AG04450 (cell line): ENCODE results near the gene DNAJC3. TPM values are rescaled to one million over a fixed set of nuclear protein-coding genes. Genes with fewer than 3 reads are reported as not detected.
A peak's percentile ranks its signal among the peaks of the same experiment; 100 is the strongest.

Experiments used
- CTCF ChIA-PET: fragments of 300-600, 350-600 bp; formaldehyde crosslinking; extraction: SDS; loops from one replicate; lab custom pipeline; 2022; ENCODE audit warnings: antibody characterized with exemption, inconsistent platforms; lab: Charles Lee
- POLR2A ChIA-PET: fragments of 350-600 bp; formaldehyde crosslinking; extraction: SDS; loops from one replicate; lab custom pipeline; 2021; ENCODE audit warnings: antibody characterized with exemption, inconsistent platforms; lab: Yijun Ruan, JAX
- DNase-seq: peaks from one replicate; pipeline ENCODE4 v3.0.0-alpha.2; 2011; ENCODE audit warnings: low read depth, low spot score
- H3K27ac ChIP-seq: one replicate; pipeline ENCODE4 v1.5.1; 2012; ENCODE audit warnings: low read depth, low read length, control low read depth
- H3K27me3 ChIP-seq: one replicate; pipeline ENCODE4 v1.6.0; 2012; ENCODE audit warnings: low read length; ENCODE audit not compliant: control insufficient read depth, insufficient read depth
- H3K4me3 ChIP-seq: 2 replicates; pipeline ENCODE4 v1.5.1; 2011; ENCODE audit warnings: mild to moderate bottlenecking, low read depth, low read length, control low read depth
- H3K9me3 ChIP-seq: 2 replicates; pipeline ENCODE4 v1.5.1; 2012; ENCODE audit warnings: low read length; ENCODE audit not compliant: control insufficient read depth, insufficient read depth
- polyA plus RNA-seq: library from polyadenylated mRNA; depleted of rRNA; stranded (reverse); fragments of >200 nt; gene quantifications from 2 replicates; pipeline ENCODE4 v1.2.3, GENCODE V29; 2011
- TF ChIP-seq, protein P1 (sequence below): IDR thresholded peaks from 2 replicates; pipeline ENCODE4 v1.5.1; 2011; ENCODE audit warnings: low read depth, low read length, control low read depth, inconsistent platforms

Gene DNAJC3
- polyA plus RNA-seq, 1 experiment: 30.2 TPM

DNA sequence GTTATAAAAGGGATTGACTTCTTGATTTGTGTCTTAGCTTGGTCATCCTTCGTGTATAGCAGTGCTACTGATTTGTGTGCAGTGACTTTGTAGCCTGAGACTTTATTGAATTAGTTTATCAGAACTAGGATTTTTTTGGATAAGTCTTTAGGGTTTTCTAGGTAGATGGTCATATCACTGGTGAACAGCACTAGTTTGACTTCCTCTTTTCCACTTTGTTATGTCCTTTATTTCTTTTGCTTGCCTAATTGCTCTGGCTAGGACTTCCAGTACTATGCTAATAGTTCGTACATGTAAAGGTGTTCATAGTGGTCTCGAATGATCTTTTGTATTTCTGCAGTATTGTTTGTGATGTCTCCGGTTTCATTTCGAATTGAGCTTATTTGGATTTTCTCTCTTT lies 145.4 kb downstream of the DNAJC3 start:
- DNase-seq: no peak
- POLR2A ChIA-PET: no interaction called here
- TF ChIP-seq, protein P1, sequence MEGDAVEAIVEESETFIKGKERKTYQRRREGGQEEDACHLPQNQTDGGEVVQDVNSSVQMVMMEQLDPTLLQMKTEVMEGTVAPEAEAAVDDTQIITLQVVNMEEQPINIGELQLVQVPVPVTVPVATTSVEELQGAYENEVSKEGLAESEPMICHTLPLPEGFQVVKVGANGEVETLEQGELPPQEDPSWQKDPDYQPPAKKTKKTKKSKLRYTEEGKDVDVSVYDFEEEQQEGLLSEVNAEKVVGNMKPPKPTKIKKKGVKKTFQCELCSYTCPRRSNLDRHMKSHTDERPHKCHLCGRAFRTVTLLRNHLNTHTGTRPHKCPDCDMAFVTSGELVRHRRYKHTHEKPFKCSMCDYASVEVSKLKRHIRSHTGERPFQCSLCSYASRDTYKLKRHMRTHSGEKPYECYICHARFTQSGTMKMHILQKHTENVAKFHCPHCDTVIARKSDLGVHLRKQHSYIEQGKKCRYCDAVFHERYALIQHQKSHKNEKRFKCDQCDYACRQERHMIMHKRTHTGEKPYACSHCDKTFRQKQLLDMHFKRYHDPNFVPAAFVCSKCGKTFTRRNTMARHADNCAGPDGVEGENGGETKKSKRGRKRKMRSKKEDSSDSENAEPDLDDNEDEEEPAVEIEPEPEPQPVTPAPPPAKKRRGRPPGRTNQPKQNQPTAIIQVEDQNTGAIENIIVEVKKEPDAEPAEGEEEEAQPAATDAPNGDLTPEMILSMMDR: no peak
- Histone ChIP-seq H3K27ac (no peak overlapping the region), H3K9me3 (no peaks in the 10 kb centered on the region), H3K4me3 (no peak overlapping the region), H3K27me3 (no peaks in the 10 kb centered on the region)
- CTCF ChIA-PET: interaction anchor here (3.4 to 9.9 kb wide), 2 partner anchors 11 to 198 kb away, joined by 13 to 99 read pairs; no protein-coding TSS in a partner anchor

DNA sequence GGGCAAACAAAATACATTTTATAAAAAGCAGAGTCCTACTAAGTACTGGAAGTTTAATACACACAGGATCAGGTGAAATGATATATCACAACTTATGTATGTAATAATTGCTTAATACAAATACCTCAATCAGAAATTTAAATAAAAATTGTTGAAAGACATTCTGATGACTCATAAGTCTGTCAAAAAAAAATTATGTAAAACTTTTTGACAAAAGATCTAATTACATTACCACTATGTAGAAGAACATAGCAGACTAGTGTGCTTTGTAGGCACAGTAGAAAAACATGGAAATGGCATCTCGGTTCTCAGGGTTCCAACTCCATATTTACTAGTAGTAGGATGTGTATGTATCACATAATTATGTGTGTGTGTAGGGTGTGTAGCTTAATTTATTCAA lies 156.2 kb downstream of the DNAJC3 start:
- ChIA-PET CTCF (interaction anchor here (0.8 to 6.8 kb wide), 58 partner anchors 11 to 428 kb away, joined by 3 to 266 read pairs (median 7); partner anchors contain the start of gene DZIP1), POLR2A (interaction anchor here (1.3 kb wide), 1 partner anchor 157 kb away, joined by 5 read pairs; no protein-coding TSS in a partner anchor)
- DNase-seq: no peak

DNA sequence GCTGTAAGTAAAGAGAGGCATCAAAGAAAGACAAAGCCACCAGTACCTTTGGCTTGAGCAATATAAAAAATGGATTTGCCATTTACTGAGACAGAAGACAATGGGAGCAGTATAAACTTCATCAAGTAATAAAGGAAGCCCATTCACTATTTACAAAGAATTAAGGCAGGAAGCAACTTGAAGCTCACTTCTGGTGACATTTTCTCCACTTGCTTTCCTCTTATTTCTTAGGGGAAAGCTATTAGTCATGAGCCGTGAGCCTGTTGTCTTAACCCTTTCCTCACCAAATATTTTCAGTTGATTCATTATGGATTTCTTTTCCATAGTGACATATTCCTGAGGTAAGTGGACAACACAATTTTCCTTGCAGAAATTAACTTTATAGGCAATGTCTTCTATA lies 156.8 kb downstream of the DNAJC3 start:
- no peaks in the 10 kb centered on the region for H3K9me3 ChIP-seq
- ChIA-PET POLR2A (interaction anchor here (1.0 to 1.3 kb wide), 2 partner anchors 157 to 210 kb away, joined by 3 to 5 read pairs; no protein-coding TSS in a partner anchor), CTCF (interaction anchor here (0.5 to 6.8 kb wide), 81 partner anchors 10 to 428 kb away, joined by 3 to 266 read pairs (median 4); partner anchors contain the start of genes DNAJC3 and DZIP1)
- no peak for DNase-seq
- TF ChIP-seq, protein P1: no peak
- no peak overlapping the region for H3K27ac ChIP-seq
- no peaks in the 10 kb centered on the region for H3K27me3 ChIP-seq
- H3K4me3 ChIP-seq: no peak overlapping the region

More for the DNA sequence above, 156.2 kb downstream of the DNAJC3 start:
- Histone ChIP-seq H3K4me3 (no peak overlapping the region), H3K9me3 (no peaks in the 10 kb centered on the region), H3K27ac (no peak overlapping the region), H3K27me3 (no peaks in the 10 kb centered on the region)
- TF ChIP-seq, protein P1: no peak

DNA sequence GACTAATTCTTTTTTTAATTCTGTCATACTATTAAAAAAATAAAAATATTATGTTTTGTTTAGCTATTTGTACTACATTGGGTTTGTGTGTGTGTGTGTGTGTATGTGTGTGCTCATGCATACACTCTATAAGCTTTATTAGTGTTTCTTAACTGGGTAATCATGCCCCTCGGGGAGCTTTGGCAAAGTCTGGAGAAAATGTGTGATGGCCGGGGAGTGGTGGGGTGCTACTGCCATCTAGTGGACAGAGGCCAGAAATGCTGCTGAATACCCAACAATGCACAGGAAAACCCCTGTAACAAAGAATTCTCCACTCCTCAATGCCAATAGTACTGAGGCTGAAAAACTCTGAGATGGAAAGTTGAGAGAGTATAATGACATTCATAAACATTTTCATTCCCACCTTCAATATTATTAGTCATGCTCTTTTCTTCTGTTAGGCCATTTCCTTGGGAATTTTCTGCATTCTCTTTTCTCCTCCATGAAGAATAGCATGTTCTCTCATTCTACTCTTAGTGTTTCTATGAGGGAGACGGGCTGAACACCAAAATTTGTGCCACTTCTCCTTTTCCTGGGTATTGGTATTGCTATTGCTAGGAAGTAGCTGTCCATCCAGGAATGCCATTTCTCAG lies 157.3 kb downstream of the DNAJC3 start:
- TF ChIP-seq, protein P1: peak; percentile 95
- ChIA-PET CTCF (interaction anchor here (0.5 to 6.8 kb wide), 88 partner anchors 10 to 429 kb away, joined by 3 to 266 read pairs (median 4); partner anchors contain the start of genes DNAJC3 and DZIP1), POLR2A (interaction anchor here (1.0 to 1.3 kb wide), 2 partner anchors 158 to 210 kb away, joined by 3 to 5 read pairs; no protein-coding TSS in a partner anchor)
- no peaks in the 10 kb centered on the region for H3K27me3 ChIP-seq
- no peak overlapping the region for H3K27ac ChIP-seq
- no peaks in the 10 kb centered on the region for H3K9me3 ChIP-seq
- no peak overlapping the region for H3K4me3 ChIP-seq
- DNase-seq: peak; percentile 15

DNA sequence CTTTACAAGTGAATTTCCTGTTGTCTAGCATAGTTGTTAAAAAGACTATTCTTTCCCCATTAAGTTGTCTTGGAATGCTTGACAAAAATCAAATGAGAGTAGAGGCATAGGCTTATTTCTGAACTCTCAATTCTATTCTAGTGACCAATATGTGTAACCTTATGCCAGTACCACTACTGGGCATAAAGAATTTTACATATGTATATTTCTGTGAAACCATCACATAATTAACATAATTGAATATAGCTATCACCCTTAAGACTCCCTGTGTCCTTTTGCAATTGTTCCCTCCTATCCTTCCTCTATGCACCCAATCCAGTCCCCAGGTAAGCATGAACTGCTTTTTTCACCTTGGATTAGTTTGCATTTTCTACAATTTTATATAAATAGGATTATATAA lies 165.0 kb downstream of the DNAJC3 start:
- ChIA-PET POLR2A (no interaction called here), CTCF (no interaction called here)
- Histone ChIP-seq H3K27ac (no peak overlapping the region), H3K9me3 (peaks cover 2% of the 10 kb centered on the region; the same call in 1 of the 2 replicates), H3K27me3 (no peaks in the 10 kb centered on the region), H3K4me3 (no peak overlapping the region)
- no peak for DNase-seq
- TF ChIP-seq, protein P1: no peak
